Left ventricle myocardium superior (tissue), 1 donor: ENCODE measurements around the gene CORIN. TPM values are rescaled to one million over a fixed set of nuclear protein-coding genes. Genes with fewer than 3 reads are reported as not detected.
A peak's percentile ranks its signal among the peaks of the same experiment; 100 is the strongest.
"Not testable (repeated sequence)": the region's sequence is repeated elsewhere in the genome, so short reads cannot be mapped to it uniquely, and the experiment has no call there.

ENCODE experiments used
- ATAC-seq: fragments of 200-7000 bp; cut with Tn5 transposase; one replicate; pipeline ENCODE4 v1.9.1; 2020; ENCODE audit warnings: mild to moderate bottlenecking, moderate library complexity
- DNase-seq: peaks from one replicate; pipeline ENCODE4 v3.0.0-alpha.2; 2020
- intact Hi-C: fragments of 100-400 bp; cut with micrococcal nuclease; formaldehyde crosslinking; loops from one replicate; pipeline ENCODE4 v1.11.0; 2022
- total RNA-seq: library from RNA; stranded (reverse); fragmentation: NEBNext Ultra II Directional; extraction: Animal tissue kit (Norgen Biotek cat#: 25700); gene quantifications from one replicate; pipeline ENCODE4 v1.2.1, GENCODE V29; 2021
- donor health status: DM: no; HTN: yes; CAD: no; lungs with severe emphysema.

Gene CORIN
- total RNA-seq, 1 donor from 2014 or later: 96.8 TPM

DNA sequence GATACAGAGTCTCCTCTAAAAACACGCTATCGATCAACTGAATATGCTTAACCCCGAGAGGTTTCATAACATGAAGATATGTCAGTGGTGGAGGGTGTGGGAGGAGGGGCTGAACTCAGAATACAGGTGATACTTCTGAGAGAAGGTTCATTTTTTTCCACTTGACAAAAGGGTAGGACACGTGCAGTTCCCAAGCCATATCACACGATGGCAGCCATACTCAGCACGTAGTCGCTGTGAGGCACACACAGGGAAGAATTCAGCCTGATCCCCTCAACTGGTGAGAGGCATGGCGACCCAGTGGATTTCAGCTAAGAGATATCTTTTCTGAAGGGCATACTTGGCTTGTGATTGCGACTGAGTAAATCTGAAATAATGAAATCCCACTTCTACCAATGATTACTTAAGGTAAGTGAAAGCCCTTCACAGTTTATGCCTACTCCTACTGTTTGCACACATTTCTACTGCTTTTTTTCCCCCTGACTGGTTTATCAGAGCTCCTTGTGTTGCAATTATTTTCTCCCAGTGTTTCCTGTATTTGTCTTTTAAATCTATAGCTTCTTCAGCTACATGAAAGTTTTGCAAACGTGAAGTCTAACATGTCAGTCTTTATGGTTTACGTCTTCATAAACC, 133.1 kb downstream of the CORIN start:
- DNase-seq (peak; percentile 58), ATAC-seq (peak; percentile 97)

DNA sequence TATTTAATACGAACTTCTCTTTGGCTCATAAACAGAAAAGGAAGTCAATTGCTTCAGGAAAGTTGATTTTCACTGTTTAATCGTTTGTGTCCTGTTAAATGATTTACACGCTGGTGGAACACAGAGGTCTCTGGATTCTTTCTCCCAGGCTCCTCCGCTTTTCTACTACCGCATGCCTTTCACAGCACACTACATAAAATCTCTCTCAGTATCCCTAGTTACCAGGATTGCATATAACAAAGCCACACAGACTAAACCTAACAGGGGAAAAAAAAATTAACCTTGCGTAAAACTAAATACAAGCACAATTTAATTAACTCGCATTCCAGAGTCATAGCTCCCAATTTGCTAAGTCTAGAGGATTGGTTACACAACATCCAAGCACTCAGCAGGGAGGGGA, 133.9 kb downstream of the CORIN start:
- ATAC-seq (no peak), DNase-seq (no peak)
- intact Hi-C loops: loop anchor here (2.0 kb wide), 1 partner anchor 133 kb away; no protein-coding TSS in a partner anchor

More for the DNA sequence above, 133.1 kb downstream of the CORIN start:
- intact Hi-C loops: loop anchor here (2.0 kb wide), 1 partner anchor 132 kb away; no protein-coding TSS in a partner anchor

DNA sequence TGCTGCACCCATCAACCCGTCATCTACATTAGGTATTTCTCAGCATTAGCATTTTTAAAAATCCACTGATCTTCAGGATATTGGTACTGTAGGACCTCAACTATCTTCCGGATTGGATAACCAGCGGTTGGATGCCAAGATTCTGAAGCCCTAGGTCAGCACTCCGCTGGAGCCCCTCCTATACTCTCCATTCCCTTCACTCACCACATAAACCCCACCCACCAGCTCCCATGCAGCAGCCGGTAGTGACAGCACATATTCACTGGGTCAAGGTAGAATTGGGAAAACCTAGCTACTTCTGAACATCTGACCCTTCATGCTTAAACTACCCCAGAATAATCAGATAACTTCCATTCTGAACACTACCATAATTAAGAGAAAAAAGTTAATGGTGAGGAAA, 134.9 kb downstream of the CORIN start:
- DNase-seq (no peak), ATAC-seq (no peak)
- intact Hi-C loops: no loop called here

DNA sequence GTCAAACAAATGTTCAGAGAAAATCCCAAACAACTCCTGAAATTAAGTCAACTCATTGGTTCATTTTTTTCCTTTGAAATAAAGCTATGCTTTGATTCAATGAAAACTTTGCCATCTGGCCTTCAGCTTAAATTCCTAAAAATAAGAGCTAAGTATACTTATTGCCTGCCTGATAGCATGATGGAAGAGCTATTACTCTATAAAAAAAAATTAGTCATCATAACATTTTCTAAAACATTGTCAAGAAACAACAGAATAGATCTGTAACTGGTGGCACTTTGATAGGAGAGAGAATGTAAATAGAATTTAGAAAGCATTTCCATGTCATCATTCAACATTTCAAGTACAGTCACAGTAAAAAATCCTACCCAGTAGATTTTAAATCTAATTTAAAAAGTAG, 136.6 kb downstream of the CORIN start:
- intact Hi-C loops: no loop called here
- ATAC-seq (no peak), DNase-seq (no peak)

DNA sequence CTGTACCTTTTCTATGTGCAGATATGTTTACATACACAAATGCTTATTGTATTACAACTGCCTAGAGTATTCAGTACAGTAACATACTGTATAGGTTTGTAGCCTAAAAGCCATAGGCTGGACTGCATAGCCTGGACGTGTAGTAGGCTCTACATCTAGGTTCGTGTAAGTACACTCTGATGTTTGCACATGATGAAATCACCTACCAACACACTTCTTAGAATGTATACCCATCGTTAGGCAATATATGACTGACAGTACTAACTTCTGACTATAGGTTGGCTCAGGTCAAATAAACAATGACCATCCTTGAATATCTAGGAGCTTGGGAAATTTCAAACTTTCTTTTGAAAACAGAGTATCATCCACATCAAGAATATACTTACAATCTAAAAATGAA, 139.0 kb downstream of the CORIN start:
- intact Hi-C loops: no loop called here

DNA sequence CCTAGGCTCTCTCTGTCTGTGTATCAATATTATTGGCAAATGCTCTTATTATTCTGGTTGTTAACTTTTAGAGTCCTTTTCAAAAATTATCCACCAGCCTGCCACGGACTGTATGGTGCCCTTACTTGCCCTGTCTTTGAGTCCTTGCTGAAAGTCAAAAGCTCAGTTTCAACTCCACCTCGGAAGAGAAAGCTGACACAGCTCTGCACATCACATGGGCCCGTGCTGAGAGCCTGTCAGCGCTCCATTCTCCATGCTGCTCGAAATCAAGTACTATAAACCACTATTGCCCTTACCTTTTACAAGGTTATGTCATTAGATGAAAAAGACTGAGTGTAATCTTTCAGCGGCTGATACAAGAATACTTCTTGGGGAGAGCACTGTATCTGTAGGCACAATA, 141.0 kb downstream of the CORIN start:
- DNase-seq: peak; percentile 36
- peak; percentile 86 for ATAC-seq
- intact Hi-C loops: no loop called here

More for the DNA sequence above, 139.0 kb downstream of the CORIN start:
- ATAC-seq (no peak), DNase-seq (no peak)

DNA sequence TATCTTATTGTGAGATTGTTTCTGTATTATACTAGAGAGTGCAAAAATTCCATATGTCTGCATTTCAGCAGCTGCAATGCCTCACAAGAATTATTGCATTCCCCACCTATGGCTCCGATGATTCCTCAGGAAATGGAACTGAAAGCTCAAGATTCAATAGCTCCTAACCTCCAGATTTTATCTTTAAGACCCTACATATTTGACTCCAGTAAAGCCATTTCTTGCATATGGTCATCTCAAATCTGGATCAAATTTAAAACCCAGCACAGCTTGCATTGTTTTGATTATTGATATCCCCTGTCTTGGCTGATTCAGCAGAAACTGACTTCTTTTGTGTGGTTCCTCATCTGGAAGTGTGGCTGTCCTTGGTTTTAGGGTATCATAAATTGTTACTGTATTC, 142.6 kb downstream of the CORIN start:
- intact Hi-C loops: no loop called here
- ATAC-seq (no peak), DNase-seq (no peak)

DNA sequence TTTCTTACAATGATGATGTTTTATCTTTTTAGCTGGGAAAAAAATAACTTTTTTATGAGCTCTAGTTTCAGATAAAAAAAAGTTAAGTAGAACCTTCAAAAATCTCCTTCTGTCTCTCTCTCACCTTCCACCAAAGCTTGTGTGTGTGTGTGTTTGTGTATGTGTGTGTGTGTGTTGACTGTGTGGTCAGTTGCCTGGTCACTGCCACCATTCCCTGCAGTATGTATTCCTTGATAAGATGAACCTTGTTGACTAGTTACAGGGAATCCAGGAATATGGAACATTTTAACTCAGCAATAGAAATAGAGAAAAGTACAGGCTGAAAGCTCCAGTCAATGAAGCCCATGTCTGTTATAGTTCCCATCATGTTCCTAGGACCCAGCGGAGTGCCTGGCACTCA, 143.5 kb downstream of the CORIN start:
- intact Hi-C loops: no loop called here
- DNase-seq (no peak), ATAC-seq (no peak)

DNA sequence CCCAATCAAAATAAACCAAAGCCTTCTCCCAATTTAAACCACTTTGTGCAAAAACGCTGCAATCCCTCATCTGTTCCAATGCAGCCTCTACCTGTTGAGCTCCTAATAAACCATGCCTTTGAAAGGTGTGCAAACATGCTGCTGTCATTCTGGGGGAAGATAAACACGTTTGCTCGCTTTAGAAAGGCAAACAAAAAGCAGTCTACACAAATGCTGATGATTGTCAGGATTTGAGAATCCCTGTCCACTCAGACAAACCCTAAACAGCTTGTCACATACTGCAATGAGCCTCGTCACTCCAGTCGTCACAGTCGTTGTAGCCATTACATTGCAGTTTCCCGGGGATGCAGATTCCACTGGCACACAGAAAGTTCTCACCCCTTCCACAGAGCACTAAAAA, 145.2 kb downstream of the CORIN start:
- intact Hi-C loops: no loop called here
- ATAC-seq (no peak), DNase-seq (no peak)

DNA sequence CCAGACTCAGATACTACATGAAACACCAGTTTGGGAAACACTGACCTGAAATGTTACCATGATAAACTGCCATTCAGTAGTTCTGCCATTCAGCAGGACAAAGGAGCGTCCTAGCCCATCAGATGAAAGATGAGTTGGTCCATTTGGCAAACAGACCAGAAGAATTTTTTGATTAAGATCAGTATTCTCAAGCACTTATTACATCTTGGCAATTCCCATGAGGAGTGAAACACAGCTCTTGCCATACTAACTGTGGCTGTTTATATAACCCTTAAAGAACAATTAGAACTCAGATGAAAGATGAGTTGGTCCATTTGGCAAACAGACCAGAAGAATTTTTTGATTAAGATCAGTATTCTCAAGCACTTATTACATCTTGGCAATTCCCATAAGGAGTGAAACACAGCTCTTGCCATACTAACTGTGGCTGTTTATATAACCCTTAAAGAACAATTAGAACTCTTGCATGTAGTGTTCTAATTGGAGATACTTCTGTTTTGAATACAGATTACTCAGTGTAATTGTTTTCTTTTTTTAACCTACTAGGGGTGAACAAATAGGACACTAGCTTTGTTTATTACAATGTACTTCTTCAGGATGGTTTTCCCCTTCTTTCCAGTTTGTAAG, 146.0 kb downstream of the CORIN start:
- DNase-seq, intact Hi-C loops: not testable (repeated sequence)
- peak; percentile 42 for ATAC-seq

DNA sequence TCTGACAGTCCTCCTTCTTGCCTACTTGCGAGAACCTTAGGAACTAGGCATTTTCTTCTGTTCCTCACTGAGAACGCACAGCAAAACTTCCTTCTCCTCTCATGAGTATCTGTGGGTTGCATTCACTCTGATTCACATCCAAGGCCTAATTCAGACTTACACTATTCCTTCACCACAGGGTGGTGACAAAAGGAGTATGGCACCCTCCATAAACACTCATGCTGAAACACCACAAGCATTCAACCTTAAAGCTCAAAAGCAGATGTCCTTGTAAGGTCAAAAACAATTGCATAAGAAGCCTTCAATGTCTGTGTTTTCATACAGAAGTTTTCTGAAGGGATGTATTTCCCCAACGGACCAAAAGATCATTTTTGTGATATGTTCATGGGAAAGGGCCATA, 147.3 kb downstream of the CORIN start:
- ATAC-seq: no peak
- no peak for DNase-seq
- intact Hi-C loops: no loop called here

DNA sequence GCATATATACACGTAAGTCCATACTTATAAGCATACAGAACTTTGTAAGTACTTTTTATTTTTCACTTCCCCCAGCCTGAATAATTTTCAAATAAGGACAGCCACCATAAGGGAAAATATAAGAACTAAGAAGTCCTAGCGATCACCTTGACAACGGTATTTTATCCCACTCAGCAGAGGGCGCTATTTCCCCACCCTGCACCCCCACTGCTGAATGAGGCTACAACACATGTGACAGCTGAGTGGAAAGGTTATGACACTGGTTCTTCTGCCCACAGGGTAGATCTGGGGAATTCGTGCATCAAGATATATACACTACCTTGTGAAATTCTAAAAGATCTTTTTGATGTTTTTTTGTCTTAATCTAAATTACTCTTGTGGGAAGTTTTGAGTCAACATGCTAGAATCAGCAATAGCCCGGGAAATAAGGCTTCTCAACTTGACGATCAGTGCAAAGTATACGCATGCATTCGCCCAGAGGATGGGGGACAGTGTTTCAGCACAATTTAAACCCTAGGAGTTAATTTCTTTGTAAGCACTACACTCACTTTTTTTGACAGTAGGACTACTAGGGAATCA, 151.5 kb downstream of the CORIN start:
- DNase-seq (peak; percentile 45), ATAC-seq (peak; percentile 91)
- intact Hi-C loops: loop anchor here (10.0 kb wide), 1 partner anchor 248 kb away; no protein-coding TSS in a partner anchor

DNA sequence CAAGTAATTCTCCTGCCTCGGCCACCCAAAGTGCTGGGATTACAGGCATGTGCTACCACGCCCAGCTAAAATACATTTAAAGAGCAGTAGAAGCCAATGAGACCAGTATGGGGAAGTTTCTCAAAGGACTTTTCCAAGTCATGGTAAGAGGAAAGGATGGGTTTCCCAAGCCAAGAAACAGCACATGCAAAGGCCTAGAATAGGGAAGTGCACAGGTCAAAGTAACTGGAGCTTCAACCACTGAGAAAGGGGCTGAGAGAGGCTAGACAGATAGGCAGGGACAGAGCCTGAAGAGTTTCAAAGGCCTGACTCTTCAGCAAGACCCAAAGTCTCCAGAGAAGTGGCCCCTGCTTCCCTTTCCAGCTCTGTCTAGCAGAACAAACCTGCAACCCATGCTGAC, 162.1 kb downstream of the CORIN start:
- ATAC-seq: no peak
- intact Hi-C loops: no loop called here
- no peak for DNase-seq

DNA sequence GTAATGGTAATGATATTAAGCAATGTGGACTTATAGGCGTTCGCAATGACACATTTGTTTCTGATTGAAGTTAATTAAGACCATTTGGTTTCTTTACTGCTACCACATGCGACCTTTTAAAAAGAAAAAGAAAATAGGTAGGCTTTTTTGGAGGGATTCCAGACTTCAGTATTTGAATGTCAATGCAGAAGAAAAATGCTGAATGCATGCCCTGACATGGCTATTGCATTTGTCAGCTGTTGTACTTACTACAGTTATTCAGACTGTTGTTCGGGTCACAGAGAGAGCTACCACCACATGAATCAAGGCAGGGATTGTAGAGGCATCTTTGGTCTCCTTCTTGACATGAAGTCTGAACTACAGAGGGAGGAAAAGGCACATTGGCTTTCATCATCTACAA, 163.7 kb downstream of the CORIN start:
- DNase-seq (no peak), ATAC-seq (no peak)
- intact Hi-C loops: no loop called here

DNA sequence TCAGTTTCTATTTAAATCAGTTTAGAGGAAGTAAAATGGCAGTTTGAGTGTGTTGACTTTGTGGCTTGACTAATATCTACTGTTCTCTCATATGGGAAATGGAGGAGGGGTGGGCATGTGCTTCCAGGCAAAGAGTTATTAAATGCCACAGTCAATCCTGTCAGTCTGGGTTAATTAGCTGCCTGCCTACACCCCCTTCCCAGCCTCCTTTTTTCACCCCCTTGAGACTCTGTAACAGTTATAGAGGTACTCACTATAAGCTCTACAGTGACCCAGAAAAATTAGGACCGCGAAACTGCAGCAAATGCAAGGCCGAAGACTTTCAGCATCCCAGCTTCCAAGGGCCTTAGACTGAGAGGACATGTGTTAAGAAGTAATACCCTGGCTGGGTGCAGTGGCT, 165.2 kb downstream of the CORIN start:
- intact Hi-C loops: no loop called here
- ATAC-seq (no peak), DNase-seq (no peak)

DNA sequence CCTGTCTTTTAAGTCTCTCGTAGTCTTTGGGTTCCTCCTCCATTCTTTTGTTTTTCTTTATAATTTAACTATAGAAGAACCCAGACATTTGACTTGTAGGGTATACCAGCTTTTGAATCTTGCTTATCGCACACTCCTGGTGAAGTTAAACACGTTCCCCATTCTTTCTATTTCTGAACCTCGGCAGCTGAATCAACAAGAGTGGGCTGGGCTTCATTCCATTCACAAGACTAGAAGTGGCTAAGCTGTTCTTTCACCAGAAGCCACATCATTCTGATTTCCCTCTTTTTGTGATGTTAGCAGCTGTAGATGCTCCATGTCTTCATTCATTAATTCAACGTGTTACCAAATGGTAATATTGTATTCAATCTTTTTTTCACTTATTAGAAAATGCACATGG, 167.9 kb downstream of the CORIN start:
- intact Hi-C loops: no loop called here

DNA sequence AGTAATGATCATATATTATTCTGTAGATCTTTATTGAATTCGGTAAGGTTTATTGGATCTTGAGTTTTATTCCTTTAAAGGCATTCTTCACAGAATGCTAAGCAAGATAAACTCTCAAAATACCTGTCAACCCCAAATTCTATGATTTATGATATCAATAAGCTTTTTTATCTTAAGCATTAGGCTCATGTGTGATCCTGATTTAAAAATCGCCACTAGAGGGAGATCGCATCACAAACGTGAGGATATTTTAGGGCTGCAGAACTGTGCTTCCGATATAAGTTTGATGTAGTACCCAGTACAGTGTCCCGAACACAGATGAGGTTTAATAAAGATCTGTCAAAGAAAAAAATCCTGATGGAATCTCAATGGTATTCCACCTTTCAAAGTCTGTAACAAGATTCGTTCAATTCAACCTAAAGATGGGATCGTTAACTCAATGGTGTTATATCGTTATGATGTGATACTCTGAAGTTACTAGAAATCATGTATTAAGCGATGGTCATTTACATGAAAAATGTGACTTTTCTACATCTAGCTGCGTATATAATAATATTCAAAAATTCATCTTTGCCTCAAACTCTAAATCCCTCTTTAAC, 169.0 kb downstream of the CORIN start:
- ATAC-seq (peak; percentile 70), DNase-seq (no peak)
- intact Hi-C loops: no loop called here

More for the DNA sequence above, 167.9 kb downstream of the CORIN start:
- DNase-seq (no peak), ATAC-seq (peak; percentile 21)

DNA sequence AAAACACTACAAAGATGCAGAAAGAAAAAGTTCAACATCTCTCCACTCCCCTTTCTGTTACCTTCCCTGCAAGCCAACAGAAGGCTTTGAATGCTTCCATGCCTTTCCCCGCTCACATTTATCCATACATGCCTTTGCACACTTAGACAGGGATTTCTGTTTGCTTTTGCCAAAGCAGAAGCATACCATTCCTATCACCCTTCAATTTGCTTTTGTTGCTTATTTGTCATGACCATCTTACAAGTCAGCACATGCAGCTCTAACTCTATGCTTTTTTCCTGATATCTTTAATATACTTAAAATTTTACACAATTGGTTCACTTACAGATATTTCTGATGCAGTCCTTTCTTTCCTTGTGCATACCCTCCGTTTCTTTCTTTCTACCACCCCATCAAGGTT, 169.6 kb downstream of the CORIN start:
- no peak for DNase-seq
- no peak for ATAC-seq
- intact Hi-C loops: no loop called here

DNA sequence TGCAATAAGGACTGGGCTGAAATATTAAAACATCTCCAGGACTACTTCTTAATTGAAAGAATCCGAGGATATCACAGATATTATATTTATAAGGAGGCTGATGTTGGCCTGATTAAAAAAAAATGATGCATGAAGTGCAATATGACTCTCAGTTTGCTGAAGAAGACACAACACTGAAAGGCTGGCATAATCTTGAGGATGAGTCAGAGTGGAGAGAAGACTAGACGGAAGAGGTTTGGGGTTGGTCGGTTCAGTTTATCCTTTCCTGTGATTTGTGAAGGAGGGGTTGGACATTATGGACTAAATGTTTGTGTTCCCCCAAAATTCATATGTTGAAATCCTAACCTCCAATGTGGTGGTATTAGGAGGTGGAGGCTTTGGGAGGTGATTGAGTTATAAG, 170.3 kb downstream of the CORIN start:
- intact Hi-C loops: no loop called here
- no peak for ATAC-seq
- DNase-seq: no peak

DNA sequence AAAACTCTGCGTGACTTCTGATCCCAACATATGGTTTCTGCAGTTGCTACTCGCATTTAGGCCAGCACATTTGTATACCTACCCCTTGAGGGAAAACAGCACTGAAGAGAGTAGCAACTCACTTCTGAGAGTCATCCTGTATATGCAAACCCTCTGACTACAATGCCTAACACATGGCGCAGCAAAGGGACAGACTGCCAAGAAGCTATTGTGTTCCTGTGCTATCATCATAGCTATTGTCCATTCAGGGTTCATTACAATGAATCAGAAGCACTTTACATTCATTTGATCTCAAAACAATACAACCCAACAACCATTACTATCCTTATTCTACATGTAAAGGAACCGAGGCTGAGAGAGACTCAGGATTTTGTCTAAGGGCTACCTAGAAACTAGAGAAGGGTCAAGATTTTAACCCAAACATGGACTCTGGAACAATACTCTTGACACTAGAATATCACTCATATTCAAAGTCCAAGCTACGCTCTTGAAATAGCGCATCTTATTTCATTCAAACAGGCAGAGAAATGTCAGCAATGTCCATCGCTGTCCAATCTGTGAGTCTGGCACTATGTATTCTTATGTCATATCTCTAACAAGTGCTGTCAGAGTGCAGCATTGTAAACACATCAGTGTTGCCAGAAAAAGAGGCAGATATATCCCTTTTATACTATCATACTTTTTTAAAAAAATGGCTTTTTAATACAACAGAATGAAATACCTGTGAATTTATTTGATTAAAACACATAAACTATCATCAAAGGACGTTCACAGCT, 173.6 kb downstream of the CORIN start:
- no peak for DNase-seq
- peak; percentile 51 for ATAC-seq
- intact Hi-C loops: no loop called here
